Esophagus muscularis mucosa (tissue), 4 donors: ENCODE results near the gene LTN1. TPM values are rescaled to one million over a fixed set of nuclear protein-coding genes. Genes with fewer than 3 reads are reported as not detected.

Experiments
- DNase-seq: peaks from one replicate; pipeline ENCODE4 v3.0.0-alpha.2; 2017; ENCODE audit errors: extremely low spot score
- H3K27ac ChIP-seq, 4 donors: fragments of 200-600 bp; sonication (generic); replicated peaks in 1 of 4; 1 replicate in 3 of 4; 2 replicates in 1 of 4; pipeline ENCODE4 v1.5.1; 2016 to 2019; ENCODE audit warnings: mild to moderate bottlenecking in 1 of 4
- H3K27me3 ChIP-seq, 4 donors: fragments of 200-600 bp; sonication (generic); one replicate each; pipeline versions ENCODE4 v1.5.1 to v1.6.0; 2016 to 2019
- H3K36me3 ChIP-seq, 4 donors: fragments of 200-600 bp; sonication (generic); one replicate each; pipeline ENCODE4 v1.5.1; 2016 to 2019
- H3K4me1 ChIP-seq, 4 donors: fragments of 200-600 bp; sonication (generic); one replicate each; pipeline ENCODE4 v1.5.1; 2016 to 2019
- H3K4me3 ChIP-seq, 4 donors: fragments of 200-600 bp; sonication (generic); 1 replicate in 2 of 4; 2 replicates in 2 of 4; pipeline ENCODE4 v1.5.1; 2016 to 2019; ENCODE audit warnings: mild to moderate bottlenecking in 4 of 4, moderate library complexity in 1 of 4
- H3K9me3 ChIP-seq, 4 donors: fragments of 200-600 bp; sonication (generic); 1 replicate in 3 of 4; 2 replicates in 1 of 4; pipeline ENCODE4 v1.5.1; 2016 to 2019
- EP300 ChIP-seq: sonication (generic); formaldehyde crosslinking; IDR thresholded peaks from one replicate; pipeline ENCODE4 v1.6.1; 2017; ENCODE audit warnings: antibody characterized with exemption
- POLR2A ChIP-seq: fragments of 450-650 bp; IDR thresholded peaks from one replicate; pipeline ENCODE4 v1.6.1; 2017; ENCODE audit warnings: antibody characterized with exemption, moderate library complexity, mild to moderate bottlenecking, low read depth
- POLR2AphosphoS5 ChIP-seq, 2 donors: sonication (generic); formaldehyde crosslinking; IDR thresholded peaks; one replicate each; pipeline ENCODE4 v1.6.1; 2017; ENCODE audit warnings: antibody characterized with exemption in 2 of 2
- WGBS: methylation state at CpG from one replicate; pipeline ENCODE4 v1.1.5; 2018; 5-methylcytosine and 5-hydroxymethylcytosine counted together
- intact Hi-C: fragments of 100-400 bp; cut with DNase I; formaldehyde crosslinking; loops from one replicate; pipeline ENCODE4 v1.15.1; 2023
- total RNA-seq, 4 donors: library from RNA; depleted of rRNA; stranded (reverse); fragments of >200 nt; gene quantifications; one replicate each; pipeline versions ENCODE4 v1.1.0 to v1.2.1, GENCODE V29; 2016
- TF ChIP-seq, protein P1 (sequence below), 3 experiments: fragments of 200-600 bp in 2 of 3; fragments of 450-650 bp in 1 of 3; sonication (generic) in 2 of 3; IDR thresholded peaks; one replicate each; pipeline ENCODE4 v1.5.1; 2017 to 2019; ENCODE audit warnings: antibody characterized with exemption in 3 of 3, mild to moderate bottlenecking in 2 of 3, moderate library complexity in 1 of 3

Gene LTN1
- total RNA-seq, 4 donors from 2014 or later, result 19.4 to 39.7 (median 26.5) TPM

DNA sequence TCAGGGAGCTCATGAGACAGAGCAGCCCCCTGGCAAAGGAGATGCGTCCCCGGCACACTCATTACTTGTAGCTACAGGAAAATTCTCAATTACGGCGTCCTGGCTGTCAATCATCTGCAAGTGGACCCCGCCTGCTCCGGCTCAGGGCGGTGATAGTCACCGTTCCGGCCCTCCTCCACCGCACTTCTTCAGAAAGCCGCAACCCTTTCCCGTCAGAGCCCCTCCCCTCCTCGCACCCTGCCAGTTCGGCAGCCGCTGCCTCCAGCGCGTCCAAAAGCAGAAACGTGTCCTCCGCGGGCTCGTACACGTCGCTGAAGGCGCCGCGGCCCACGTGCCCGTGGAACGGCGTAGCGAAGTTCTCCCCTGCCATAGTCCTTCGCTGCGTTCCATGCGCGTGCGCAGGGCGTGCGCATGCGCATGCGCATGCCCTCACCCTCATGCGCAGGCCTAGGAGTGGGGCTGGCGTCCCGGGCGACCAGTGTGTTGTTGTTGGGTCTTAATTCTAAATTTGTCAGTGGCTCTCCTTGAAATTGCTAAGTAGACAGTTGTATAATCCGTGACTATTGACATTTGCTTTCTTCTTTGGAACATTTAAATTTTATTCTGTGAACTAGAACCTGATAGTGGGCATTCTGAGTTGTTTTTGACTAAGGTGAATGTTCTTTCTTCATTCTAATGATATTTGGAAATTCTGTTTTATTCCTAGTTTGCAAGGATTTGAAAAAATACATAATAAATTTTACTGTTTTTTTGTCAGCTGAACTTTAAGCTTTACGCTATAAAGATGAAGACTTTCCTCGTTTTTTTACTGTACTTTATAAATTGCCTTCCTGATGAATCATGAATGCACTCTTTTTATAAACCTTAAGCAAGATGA, 107.5 kb downstream of the LTN1 start:
- TF ChIP-seq POLR2A (peak; percentile 4), EP300 (no peak), POLR2AphosphoS5 (IDR thresholded peaks at IDR 0.05) (peak; percentile 94 to 96)
- TF ChIP-seq, protein P1, sequence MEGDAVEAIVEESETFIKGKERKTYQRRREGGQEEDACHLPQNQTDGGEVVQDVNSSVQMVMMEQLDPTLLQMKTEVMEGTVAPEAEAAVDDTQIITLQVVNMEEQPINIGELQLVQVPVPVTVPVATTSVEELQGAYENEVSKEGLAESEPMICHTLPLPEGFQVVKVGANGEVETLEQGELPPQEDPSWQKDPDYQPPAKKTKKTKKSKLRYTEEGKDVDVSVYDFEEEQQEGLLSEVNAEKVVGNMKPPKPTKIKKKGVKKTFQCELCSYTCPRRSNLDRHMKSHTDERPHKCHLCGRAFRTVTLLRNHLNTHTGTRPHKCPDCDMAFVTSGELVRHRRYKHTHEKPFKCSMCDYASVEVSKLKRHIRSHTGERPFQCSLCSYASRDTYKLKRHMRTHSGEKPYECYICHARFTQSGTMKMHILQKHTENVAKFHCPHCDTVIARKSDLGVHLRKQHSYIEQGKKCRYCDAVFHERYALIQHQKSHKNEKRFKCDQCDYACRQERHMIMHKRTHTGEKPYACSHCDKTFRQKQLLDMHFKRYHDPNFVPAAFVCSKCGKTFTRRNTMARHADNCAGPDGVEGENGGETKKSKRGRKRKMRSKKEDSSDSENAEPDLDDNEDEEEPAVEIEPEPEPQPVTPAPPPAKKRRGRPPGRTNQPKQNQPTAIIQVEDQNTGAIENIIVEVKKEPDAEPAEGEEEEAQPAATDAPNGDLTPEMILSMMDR (IDR thresholded peaks at IDR 0.05), result peak in 1 of 3 experiments; percentile 21
- Histone ChIP-seq H3K36me3 (peaks cover 5 to 22% (median 16%) of the 10 kb centered on the region in 4 donors), H3K27me3 (no peaks in the 10 kb centered on the region), H3K4me1 (peaks cover 10 to 19% (median 14%) of the 10 kb centered on the region in 4 donors), H3K27ac (peak overlapping the region; percentile 84 to 91 (median 88)), H3K4me3 (peak overlapping the region; percentile 56 to 65 (median 64)), H3K9me3 (no peaks in the 10 kb centered on the region)
- peak; percentile 97 for DNase-seq
- 8% methylated on average over 23 of the region's 47 CpGs for WGBS
- intact Hi-C loops, result no loop called here

DNA sequence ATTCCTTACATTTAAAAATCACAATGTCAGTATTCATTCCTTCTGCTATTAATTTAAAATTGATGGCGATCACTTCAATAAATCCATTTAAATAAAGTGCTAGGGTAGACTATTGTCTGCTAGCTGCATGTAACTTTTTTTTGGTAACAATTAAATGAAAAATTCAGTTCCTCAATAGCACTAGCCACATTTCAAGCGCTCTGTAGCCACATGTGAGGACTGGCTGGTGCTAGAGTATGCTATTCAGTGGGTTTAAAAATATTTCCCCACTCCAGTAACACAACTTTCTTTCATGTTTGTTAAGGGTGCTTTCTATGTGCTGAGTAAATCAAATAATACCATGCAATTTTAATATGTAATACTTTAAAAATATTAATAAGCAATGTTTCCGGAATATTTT, 108.2 kb downstream of the LTN1 start:
- Histone ChIP-seq H3K4me3 (peak overlapping the region; percentile 56 to 65 (median 64)), H3K36me3 (peaks cover 12 to 25% (median 18%) of the 10 kb centered on the region in 4 donors), H3K4me1 (peaks cover 10 to 19% (median 14%) of the 10 kb centered on the region in 4 donors), H3K9me3 (no peaks in the 10 kb centered on the region), H3K27ac (peak overlapping the region; percentile 84 to 91 (median 88)), H3K27me3 (no peaks in the 10 kb centered on the region)
- intact Hi-C loops, result no loop called here
- TF ChIP-seq POLR2A (no peak), EP300 (no peak), POLR2AphosphoS5 (IDR thresholded peaks at IDR 0.05) (no peak)
- TF ChIP-seq, protein P1 (IDR thresholded peaks at IDR 0.05), result no peak
- no peak for DNase-seq
- WGBS, result 15% methylated on average over 3 of the region's 3 CpGs

DNA sequence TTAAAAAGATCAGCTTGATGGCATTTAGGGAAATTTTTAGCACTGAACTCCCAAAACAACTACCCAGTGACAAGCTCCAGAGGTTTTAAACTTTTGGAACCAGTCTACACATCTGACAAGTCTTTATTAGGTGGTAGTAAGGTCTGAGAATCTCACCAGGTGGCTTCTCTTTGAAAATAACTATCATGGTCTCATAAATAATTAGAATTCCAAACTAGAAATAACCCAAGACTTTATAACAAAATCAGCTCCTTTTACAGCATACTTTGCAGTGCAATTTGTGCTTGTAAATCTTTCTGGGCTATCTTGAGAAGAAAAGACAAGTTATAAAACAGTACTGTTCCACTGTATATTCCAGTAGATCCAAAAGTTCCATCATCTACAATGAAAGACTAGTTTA, 108.7 kb downstream of the LTN1 start:
- intact Hi-C loops, result no loop called here
- Histone ChIP-seq H3K36me3 (peaks cover 16 to 29% (median 23%) of the 10 kb centered on the region in 4 donors), H3K4me3 (peak overlapping the region; percentile 56 to 65 (median 64)), H3K4me1 (peaks cover 10 to 19% (median 14%) of the 10 kb centered on the region in 4 donors), H3K27ac (peak overlapping the region; percentile 84 to 91 (median 88)), H3K27me3 (no peaks in the 10 kb centered on the region), H3K9me3 (no peaks in the 10 kb centered on the region)
- no peak for DNase-seq
- TF ChIP-seq POLR2AphosphoS5 (IDR thresholded peaks at IDR 0.05) (no peak), EP300 (no peak), POLR2A (no peak)
- TF ChIP-seq, protein P1 (IDR thresholded peaks at IDR 0.05), result no peak

DNA sequence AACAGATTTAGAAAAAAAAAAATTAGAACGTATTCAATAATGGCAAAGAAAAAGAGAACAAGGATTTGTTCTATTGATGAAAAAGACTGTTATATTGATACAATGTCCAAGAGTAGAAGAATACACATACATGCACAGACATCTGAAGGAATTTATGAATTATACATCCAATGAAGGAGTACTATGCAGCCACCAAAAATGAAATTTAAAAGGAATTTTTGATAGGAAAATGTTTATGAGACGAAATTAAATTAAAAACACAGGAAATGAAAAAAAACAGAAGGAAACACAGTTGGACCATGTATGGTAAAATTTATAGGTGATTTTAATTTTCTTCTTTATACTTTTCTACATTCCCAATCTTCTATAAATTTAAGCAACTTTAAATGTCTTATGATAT, 110.3 kb downstream of the LTN1 start:
- H3K36me3 ChIP-seq, result peaks cover 16 to 40% (median 24%) of the 10 kb centered on the region in 4 donors
- no peak overlapping the region for H3K27ac ChIP-seq
- no peaks in the 10 kb centered on the region for H3K27me3 ChIP-seq
- no peaks in the 10 kb centered on the region for H3K9me3 ChIP-seq
- H3K4me1 ChIP-seq, result peaks cover 10 to 19% (median 14%) of the 10 kb centered on the region in 4 donors
- TF ChIP-seq, protein P1 (IDR thresholded peaks at IDR 0.05), result no peak
- no peak overlapping the region for H3K4me3 ChIP-seq
- intact Hi-C loops, result no loop called here
- no peak for DNase-seq
- 48% methylated on average over 2 of the region's 2 CpGs for whole genome bisulfite sequencing

Other genes with a start within 250 kb of the LTN1 start
- 10 to 100 TPM in 3 of 4 donors, 1 to 10 TPM in 1; 8.3 to 16.2 (median 12.9) TPM for gene RWDD2B, start 26.5 kb upstream of the LTN1 start, total RNA-seq
- gene USP16, start 31.8 kb upstream of the LTN1 start, total RNA-seq, result 10 to 100 TPM; 31.3 to 47.8 (median 38.7) TPM
- gene CCT8, start 80.8 kb upstream of the LTN1 start, total RNA-seq, result 100 to 1,000 TPM in 1 of 4 donors, 10 to 100 TPM in 3; 73.9 to 104 (median 85.4) TPM
- gene MAP3K7CL, start 137.8 kb upstream of the LTN1 start, total RNA-seq, result 1 to 10 TPM; 1.6 to 2.8 (median 1.9) TPM